H9 (cell line): ENCODE results near the gene GAS6. TPM values are rescaled to one million over a fixed set of nuclear protein-coding genes. Genes with fewer than 3 reads are reported as not detected.

ENCODE experiments used
- DNase-seq: peaks from one replicate; pipeline ENCODE4 v3.0.0-alpha.2; 2017
- H2AFZ ChIP-seq: one replicate; pipeline ENCODE4 v1.6.1; 2013; ENCODE audit warnings: mild to moderate bottlenecking, low read length, control low read depth, moderate library complexity
- H2AK5ac ChIP-seq: 2 replicates; pipeline ENCODE4 v1.6.1; 2013; ENCODE audit warnings: low read length, control low read depth, mixed read lengths; ENCODE audit not compliant: insufficient read length
- H2BK120ac ChIP-seq: one replicate; pipeline ENCODE4 v1.6.1; 2013; ENCODE audit warnings: low read depth, mild to moderate bottlenecking, low read length, control low read depth, inconsistent platforms; ENCODE audit not compliant: poor library complexity, severe bottlenecking
- H2BK12ac ChIP-seq: 2 replicates; pipeline ENCODE4 v1.6.1; 2013; ENCODE audit warnings: low read length, control low read depth, mixed read lengths, low read depth; ENCODE audit not compliant: insufficient read length
- H2BK15ac ChIP-seq: 2 replicates; pipeline ENCODE4 v1.6.1; 2013; ENCODE audit warnings: low read depth, low read length, control low read depth
- H2BK20ac ChIP-seq: one replicate; pipeline ENCODE4 v1.6.1; 2013; ENCODE audit warnings: low read depth, mild to moderate bottlenecking, low read length, control low read depth, inconsistent platforms; ENCODE audit not compliant: poor library complexity, severe bottlenecking
- H2BK5ac ChIP-seq: 2 replicates; pipeline ENCODE4 v1.6.1; 2013; ENCODE audit warnings: low read length, control low read depth, mixed read lengths; ENCODE audit not compliant: insufficient read length
- H3K14ac ChIP-seq: 2 replicates; pipeline ENCODE4 v1.6.1; 2013; ENCODE audit warnings: low read length, control low read depth; ENCODE audit not compliant: insufficient read depth
- H3K18ac ChIP-seq: 2 replicates; pipeline ENCODE4 v1.6.1; 2013; ENCODE audit warnings: low read depth, mild to moderate bottlenecking, mixed read lengths, low read length, control low read depth; ENCODE audit not compliant: insufficient read length
- H3K23ac ChIP-seq: 2 replicates; pipeline ENCODE4 v1.6.1; 2013; ENCODE audit warnings: low read length, control low read depth, mixed read lengths, low read depth; ENCODE audit not compliant: insufficient read length
- H3K23me2 ChIP-seq: 2 replicates; pipeline ENCODE4 v1.6.1; 2013; ENCODE audit warnings: low read depth, mild to moderate bottlenecking, mixed read lengths, low read length, control low read depth; ENCODE audit not compliant: insufficient read length, poor library complexity, severe bottlenecking
- H3K27ac ChIP-seq: 2 replicates; pipeline ENCODE4 v1.5.1; 2013; ENCODE audit warnings: low read length, control low read depth, mixed read lengths, low read depth; ENCODE audit not compliant: insufficient read length
- H3K27me3 ChIP-seq: 2 replicates; pipeline ENCODE4 v1.6.1; 2013; ENCODE audit warnings: low read length, control low read depth, inconsistent platforms; ENCODE audit not compliant: insufficient read depth
- H3K4ac ChIP-seq: 2 replicates; pipeline ENCODE4 v1.6.1; 2013; ENCODE audit warnings: low read depth, mild to moderate bottlenecking, control low read depth, inconsistent platforms, low read length, moderate library complexity
- H3K4me1 ChIP-seq: 2 replicates; pipeline ENCODE4 v1.6.1; 2013; ENCODE audit warnings: low read length, control low read depth, inconsistent platforms; ENCODE audit not compliant: insufficient read depth
- H3K4me2 ChIP-seq: 2 replicates; pipeline ENCODE4 v1.6.1; 2013; ENCODE audit warnings: low read length, control low read depth, mixed read lengths; ENCODE audit not compliant: insufficient read length, insufficient read depth
- H3K56ac ChIP-seq: 2 replicates; pipeline ENCODE4 v1.6.1; 2013; ENCODE audit warnings: low read depth, mild to moderate bottlenecking, mixed read lengths, low read length, control low read depth; ENCODE audit not compliant: insufficient read length
- H3K79me1 ChIP-seq: 2 replicates; pipeline ENCODE4 v1.6.1; 2013; ENCODE audit warnings: low read depth, mild to moderate bottlenecking, moderate library complexity, low read length, control low read depth, inconsistent platforms; ENCODE audit not compliant: insufficient read depth, poor library complexity, severe bottlenecking
- H3K79me2 ChIP-seq: 2 replicates; pipeline ENCODE4 v1.6.1; 2013; ENCODE audit warnings: low read length, control low read depth, inconsistent platforms; ENCODE audit not compliant: insufficient read depth
- H3K9ac ChIP-seq: 2 replicates; pipeline ENCODE4 v1.6.1; 2013; ENCODE audit warnings: low read length, control low read depth, mixed read lengths; ENCODE audit not compliant: insufficient read length; ENCODE audit errors: extremely low read depth
- H3K9me3 ChIP-seq: one replicate; pipeline ENCODE4 v1.6.1; 2013; ENCODE audit warnings: low read depth, low read length, inconsistent platforms; ENCODE audit not compliant: control insufficient read depth
- H3T11ph ChIP-seq: one replicate; pipeline ENCODE4 v1.6.1; 2013; ENCODE audit warnings: mild to moderate bottlenecking, low read length, control low read depth, inconsistent platforms
- H4K20me1 ChIP-seq: one replicate; pipeline ENCODE4 v1.6.1; 2013; ENCODE audit not compliant: control insufficient read depth, insufficient read length, insufficient read depth
- H4K5ac ChIP-seq: 2 replicates; pipeline ENCODE4 v1.6.1; 2013; ENCODE audit warnings: low read depth, mild to moderate bottlenecking, mixed read lengths, low read length, control low read depth; ENCODE audit not compliant: insufficient read length
- H4K8ac ChIP-seq: replicated peaks from 2 replicates; pipeline ENCODE4 v1.6.1; 2013; ENCODE audit warnings: low read length, control low read depth, mixed read lengths, low read depth; ENCODE audit not compliant: insufficient read length
- H4K91ac ChIP-seq: 2 replicates; pipeline ENCODE4 v1.6.1; 2013; ENCODE audit warnings: low read depth, mild to moderate bottlenecking, moderate library complexity, mixed read lengths, low read length, control low read depth; ENCODE audit not compliant: insufficient read length
- H3K27ac Mint-ChIP-seq, 3 experiments: 2 replicates in 2 of 3; 3 replicates in 1 of 3; pipeline ENCODE4 v1.8.0; 2020 to 2021; ENCODE audit warnings: mixed read lengths in 3 of 3, mild to moderate bottlenecking in 1 of 3, moderate library complexity in 1 of 3
- H3K27me3 Mint-ChIP-seq: 2 replicates; pipeline ENCODE4 v1.8.0; 2021; ENCODE audit warnings: low read depth, mild to moderate bottlenecking, moderate library complexity, mixed read lengths
- H3K36me3 Mint-ChIP-seq, 3 experiments: 2 replicates in 2 of 3; 3 replicates in 1 of 3; pipeline ENCODE4 v1.8.0; 2020 to 2021; ENCODE audit warnings: low read depth in 3 of 3, mixed read lengths in 3 of 3; ENCODE audit not compliant: insufficient read depth in 1 of 3
- H3K4me1 Mint-ChIP-seq, 2 experiments: 2 replicates each; pipeline ENCODE4 v1.8.0; 2020; ENCODE audit warnings: mixed read lengths in 2 of 2
- H3K4me3 Mint-ChIP-seq, 2 experiments: 2 replicates in 1 of 2; 3 replicates in 1 of 2; pipeline ENCODE4 v1.8.0; 2020 to 2021; ENCODE audit warnings: mild to moderate bottlenecking in 2 of 2, mixed read lengths in 2 of 2, moderate library complexity in 1 of 2
- H3K9me3 Mint-ChIP-seq, 2 experiments: 2 replicates in 1 of 2; 3 replicates in 1 of 2; pipeline ENCODE4 v1.8.0; 2020; ENCODE audit warnings: mild to moderate bottlenecking in 2 of 2, mixed read lengths in 2 of 2, moderate library complexity in 1 of 2
- CTCF ChIP-seq: fragments of 200-600 bp; sonication (generic); conservative IDR thresholded peaks from 3 replicates; pipeline ENCODE4 v1.8.0; 2021; ENCODE audit warnings: antibody characterized with exemption, mild to moderate bottlenecking
- WGBS: extraction: QIAGEN DNeasy Blood & Tissue Kit; methylation state at CpG from one replicate; pipeline ENCODE4 v1.1.7; 2013; ENCODE audit warnings: missing lambda C conversion rate, low lambda C conversion rate, mixed read lengths; ENCODE audit not compliant: insufficient read length; ENCODE audit errors: extremely low coverage; 5-methylcytosine and 5-hydroxymethylcytosine counted together
- total RNA-seq: library from RNA; stranded (reverse); gene quantifications from 2 replicates; pipeline ENCODE4 v1.2.1, GENCODE V29; 2021

Gene GAS6
- total RNA-seq, 1 experiment from 2014 or later, result 20.5 TPM

- WGBS, result no CpG with 5 or more reads among the region's 50 CpGs
- Mint-ChIP-seq H3K27me3 (peaks cover 7% of the 10 kb centered on the region; the same call in 1 of the 2 replicates), H3K4me3 (no peak overlapping the region), H3K4me1 (peaks cover 4 to 6% of the 10 kb centered on the region in 2 experiments; a peak in 3 of 4 replicates), H3K9me3 (no peaks in the 10 kb centered on the region), H3K36me3 (no peaks in the 10 kb centered on the region; a peak in 2 of 7 replicates), H3K27ac (peak overlapping the region in 1 of 3 experiments; percentile 57; a peak in 1 of 7 replicates)
- no peak overlapping the region for H3T11ph ChIP-seq
- no peak overlapping the region for H2BK15ac ChIP-seq
- no peak overlapping the region for H2AFZ ChIP-seq
- H3K27ac ChIP-seq, result no peak overlapping the region
- H3K23me2 ChIP-seq, result no peaks in the 10 kb centered on the region
- no peak for TF ChIP-seq CTCF
- H2BK20ac ChIP-seq, result no peak overlapping the region
- H3K27me3 ChIP-seq, result no peaks in the 10 kb centered on the region
- DNase-seq, result no peak
- no peak overlapping the region for H3K9ac ChIP-seq
- no peak overlapping the region for H3K18ac ChIP-seq
- H2AK5ac ChIP-seq, result no peak overlapping the region
- no peak overlapping the region for H2BK120ac ChIP-seq
- no peak overlapping the region for H4K5ac ChIP-seq
- no peak overlapping the region for H2BK12ac ChIP-seq
- H3K4me1 ChIP-seq, result no peaks in the 10 kb centered on the region
- H4K91ac ChIP-seq, result no peak overlapping the region
- no peak overlapping the region for H4K8ac ChIP-seq
- no peak overlapping the region for H3K23ac ChIP-seq
- H3K4me2 ChIP-seq, result no peak overlapping the region
- H3K79me1 ChIP-seq, result no peaks in the 10 kb centered on the region
- no peak overlapping the region for H3K4ac ChIP-seq
- H3K14ac ChIP-seq, result peak overlapping the region; percentile 58; the same call in 1 of the 2 replicates
- no peak overlapping the region for H3K56ac ChIP-seq
- H3K79me2 ChIP-seq, result no peaks in the 10 kb centered on the region
- no peaks in the 10 kb centered on the region for H3K9me3 ChIP-seq
- H4K20me1 ChIP-seq, result no peaks in the 10 kb centered on the region
- H2BK5ac ChIP-seq, result no peak overlapping the region
Observed at GRCh38 chr13:113883314-113883811, 19.5 kb upstream of the GAS6 start.
